Activated CD8-positive, alpha-beta memory T cell treated with anti-CD3 and anti-CD28 coated beads, Interleukin-2, amount 50 U/mL, for 24 hours (primary cell): ENCODE results near the gene TBX5.

ENCODE experiments used
- DNase-seq: peaks from one replicate; pipeline ENCODE4 v3.0.0-alpha.2; 2020; ENCODE audit errors: extremely low read depth

The TBX5 gene

GRCh38 chr12:114320968-114321367 lies 85.0 kb downstream of the TBX5 start:
- no peak for DNase-seq

GRCh38 chr12:114320101-114320500 lies 85.8 kb downstream of the TBX5 start:
- no peak for DNase-seq

GRCh38 chr12:114319422-114319821 lies 86.5 kb downstream of the TBX5 start:
- DNase-seq: no peak

GRCh38 chr12:114318984-114319383 lies 87.0 kb downstream of the TBX5 start:
- DNase-seq: no peak

GRCh38 chr12:114316076-114316475 lies 89.9 kb downstream of the TBX5 start:
- no peak for DNase-seq

- no peak for DNase-seq
Measured at GRCh38 chr12:114314974-114315720, 90.8 kb downstream of the TBX5 start.

GRCh38 chr12:114314403-114314802 lies 91.5 kb downstream of the TBX5 start:
- no peak for DNase-seq

GRCh38 chr12:114313910-114314309 lies 92.0 kb downstream of the TBX5 start:
- DNase-seq: no peak

GRCh38 chr12:114311974-114312373 lies 94.0 kb downstream of the TBX5 start:
- DNase-seq: no peak

- no peak for DNase-seq
Measured at GRCh38 chr12:114306646-114307045, 99.3 kb downstream of the TBX5 start.

- no peak for DNase-seq
Measured at GRCh38 chr12:114305446-114305845, 100.5 kb downstream of the TBX5 start.
